Stimulated activated CD8-positive, alpha-beta memory T cell treated with anti-CD3 and anti-CD28 coated beads, Interleukin-15, amount 100 ng/mL, for 4 hours (primary cell): ENCODE results near the gene CHST7.

Experiments
- DNase-seq, 2 donors: peaks; one replicate each; pipeline ENCODE4 v3.0.0-alpha.2; 2020; ENCODE audit warnings: low read depth in 2 of 2

CHST7 gene

DNA sequence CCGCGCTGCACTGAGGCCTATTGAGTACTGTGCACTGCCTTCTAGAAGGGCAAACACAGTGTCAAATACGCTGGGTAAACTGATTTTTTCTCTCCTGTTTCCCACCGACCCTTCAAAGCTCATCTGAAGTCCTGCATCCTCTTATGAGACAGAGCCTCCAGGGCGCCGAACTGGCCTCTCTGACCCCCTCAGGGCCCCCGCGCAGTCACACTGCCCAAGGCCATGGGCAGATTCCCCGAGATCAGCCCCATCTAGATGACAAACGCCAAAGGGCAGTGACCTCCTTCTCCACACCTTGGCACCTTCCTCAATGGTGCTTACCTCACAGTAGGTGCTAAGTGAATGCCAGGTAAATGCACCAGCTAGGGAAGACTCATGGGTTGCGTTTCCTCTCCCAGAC, 34.4 kb downstream of the CHST7 start:
- DNase-seq, result no peak

DNA sequence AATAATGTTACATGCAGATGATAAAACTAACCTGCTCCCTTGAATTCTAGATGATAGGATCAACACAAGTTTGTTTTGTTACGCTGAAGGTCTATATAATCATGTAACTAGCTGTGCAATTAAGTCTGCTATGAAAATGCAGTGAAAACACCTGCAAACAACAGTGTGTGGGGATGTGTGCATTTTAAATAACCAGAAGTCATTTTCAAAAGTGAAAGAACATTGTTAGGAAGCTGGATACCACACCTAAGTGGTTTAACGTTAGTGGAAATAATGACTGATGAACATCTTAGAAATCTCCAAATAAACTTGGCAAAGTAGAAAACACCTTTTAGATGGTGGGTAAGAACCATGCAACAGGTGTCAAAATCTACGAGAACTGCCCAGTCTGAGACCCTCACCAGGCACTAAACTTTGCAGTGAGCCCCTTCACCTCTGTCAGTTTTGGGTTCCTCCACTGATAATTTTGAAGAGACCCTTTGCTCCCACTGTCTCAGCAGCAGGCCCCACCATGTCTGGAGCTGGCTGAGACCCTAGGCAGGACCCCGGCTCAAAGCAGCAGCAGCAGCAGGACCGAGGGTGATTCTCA, 36.6 kb downstream of the CHST7 start:
- no peak for DNase-seq

DNA sequence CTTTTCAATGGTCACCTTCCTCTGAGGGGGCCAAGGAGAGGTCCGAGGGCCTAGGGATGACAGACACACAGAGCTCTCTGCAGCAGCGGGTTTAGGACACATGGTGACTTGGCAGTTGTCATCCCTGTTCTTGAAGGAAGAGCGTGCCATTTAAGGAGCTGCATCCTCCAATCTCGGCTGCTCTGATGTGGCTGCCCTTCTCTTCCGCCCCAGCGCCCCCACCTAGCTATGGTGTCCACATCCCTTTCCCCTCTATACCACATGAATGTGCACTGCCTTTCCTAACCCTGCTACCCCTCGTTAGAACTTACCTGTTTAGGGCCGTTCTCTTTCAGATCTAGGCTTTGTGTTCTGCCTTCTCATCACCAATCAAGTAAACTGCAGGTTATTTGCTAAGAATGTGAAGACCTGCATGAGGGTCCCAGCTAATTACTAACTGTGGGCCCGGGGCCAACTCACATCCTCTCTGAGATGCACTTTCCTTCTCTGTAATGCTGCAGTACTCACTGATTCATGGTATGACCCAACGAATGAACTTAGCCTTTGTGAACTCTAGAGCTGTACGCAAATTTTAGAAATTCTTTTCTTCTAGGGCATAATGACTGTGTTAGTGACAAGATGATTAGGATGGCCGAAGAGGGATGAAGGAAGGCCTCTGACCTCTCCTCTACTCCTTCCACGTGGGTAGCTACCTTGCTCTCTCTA, 38.2 kb downstream of the CHST7 start:
- no peak for DNase-seq

DNA sequence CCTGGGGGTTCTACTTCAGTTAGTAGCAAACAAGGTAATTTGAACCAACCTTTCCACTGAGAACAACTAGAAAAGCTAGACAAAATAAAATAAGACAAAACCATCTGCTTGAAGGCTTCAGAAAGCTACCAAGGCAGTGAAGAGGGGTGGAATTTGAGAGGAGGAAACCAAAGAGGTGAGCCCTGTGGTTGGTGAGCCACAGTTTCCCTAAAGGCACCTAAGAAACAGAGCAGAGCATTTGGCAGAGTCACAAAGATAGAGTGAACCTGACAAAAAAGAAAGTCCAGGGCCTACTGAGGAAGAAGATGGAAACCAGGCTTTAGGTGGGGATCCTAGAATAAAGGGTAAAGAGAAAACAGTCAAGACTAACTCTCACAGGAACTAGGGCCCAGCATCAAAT, 44.3 kb downstream of the CHST7 start:
- no peak for DNase-seq

DNA sequence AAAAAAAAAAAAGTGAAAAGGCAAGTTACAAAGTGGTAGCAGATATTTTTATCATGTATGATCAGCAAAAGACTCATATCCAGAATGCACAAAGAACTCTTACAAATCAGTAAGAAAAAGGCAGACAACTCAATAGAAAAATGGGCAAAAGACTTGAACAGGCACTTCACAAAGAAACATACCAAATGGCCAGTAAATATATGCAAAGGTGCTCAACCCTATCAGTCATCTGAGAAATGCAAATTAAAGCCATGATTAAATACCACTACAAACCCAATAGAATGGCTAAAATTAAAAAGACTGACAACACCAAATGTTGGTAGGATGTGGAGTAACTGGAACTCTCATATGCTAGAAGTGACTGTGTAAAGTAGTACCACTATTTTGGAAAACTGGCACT, 45.4 kb downstream of the CHST7 start:
- DNase-seq, result no peak

DNA sequence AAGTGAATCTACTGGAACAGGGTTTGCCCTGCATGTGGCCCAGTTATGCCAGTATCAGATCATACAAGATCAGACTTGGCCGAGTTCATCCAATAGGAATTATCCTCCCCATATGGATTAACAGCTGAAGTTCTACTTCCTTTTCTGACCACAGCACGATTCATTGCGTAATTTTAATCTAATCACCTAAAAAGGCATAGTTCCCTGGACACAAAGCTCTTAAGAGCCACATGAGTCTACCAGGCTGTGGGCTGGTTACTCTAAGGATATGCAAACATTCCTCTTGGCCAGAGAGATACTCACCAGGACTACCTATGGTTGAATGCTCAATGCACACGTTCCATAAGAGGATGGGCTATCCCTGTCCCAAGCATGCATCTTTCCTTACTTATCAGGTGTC, 46.9 kb downstream of the CHST7 start:
- DNase-seq, result no peak

DNA sequence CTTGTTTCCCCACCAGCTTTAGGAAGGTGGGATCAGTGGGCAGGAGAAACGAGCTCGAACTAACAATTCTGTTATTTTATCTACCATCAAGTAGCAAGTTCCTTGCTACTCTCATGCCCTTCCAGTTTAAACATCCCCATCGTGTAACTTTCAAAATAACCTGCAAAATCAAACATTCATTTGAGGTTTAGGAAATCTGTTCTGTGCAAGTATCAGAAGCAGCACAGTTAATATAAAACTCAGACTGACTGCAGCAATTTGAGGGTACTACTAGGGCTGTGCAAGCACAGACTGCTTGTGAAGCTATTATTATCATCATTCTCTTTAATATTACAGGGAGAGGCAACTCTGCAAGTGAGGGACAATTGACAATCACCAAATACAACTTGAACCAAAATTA, 48.0 kb downstream of the CHST7 start:
- DNase-seq, result no peak

DNA sequence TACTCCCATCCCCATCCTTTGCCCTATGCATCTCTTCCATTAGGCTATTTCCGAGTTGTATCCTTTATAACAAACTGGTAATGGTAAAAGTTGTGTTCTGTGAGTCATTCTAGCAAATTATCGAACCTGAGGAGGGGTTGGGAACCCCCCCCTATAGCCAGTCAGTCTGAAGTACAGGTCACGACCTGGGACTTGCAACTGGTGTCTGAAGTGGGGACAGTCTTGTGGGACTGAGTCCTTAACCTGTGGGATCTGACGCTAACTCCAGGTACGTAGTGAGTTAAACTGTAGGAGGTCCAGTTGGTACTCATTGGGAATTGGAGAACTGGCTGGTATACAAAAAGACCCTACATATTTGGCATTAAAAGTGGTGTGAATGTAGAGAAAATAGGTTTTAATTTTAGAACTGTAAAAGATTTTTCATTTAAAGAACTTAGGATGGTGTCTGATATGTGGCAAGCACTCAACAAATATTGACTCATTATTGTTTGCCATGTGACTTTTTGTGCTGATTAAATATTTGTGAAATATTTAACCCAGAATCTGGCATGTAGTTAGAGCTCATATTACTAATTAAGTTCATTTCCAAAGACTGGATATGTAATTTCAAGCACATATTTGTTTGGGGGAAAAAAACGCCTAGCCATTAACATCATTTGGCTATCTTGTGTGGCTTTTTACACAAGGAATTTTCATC, 50.7 kb downstream of the CHST7 start:
- no peak for DNase-seq

DNA sequence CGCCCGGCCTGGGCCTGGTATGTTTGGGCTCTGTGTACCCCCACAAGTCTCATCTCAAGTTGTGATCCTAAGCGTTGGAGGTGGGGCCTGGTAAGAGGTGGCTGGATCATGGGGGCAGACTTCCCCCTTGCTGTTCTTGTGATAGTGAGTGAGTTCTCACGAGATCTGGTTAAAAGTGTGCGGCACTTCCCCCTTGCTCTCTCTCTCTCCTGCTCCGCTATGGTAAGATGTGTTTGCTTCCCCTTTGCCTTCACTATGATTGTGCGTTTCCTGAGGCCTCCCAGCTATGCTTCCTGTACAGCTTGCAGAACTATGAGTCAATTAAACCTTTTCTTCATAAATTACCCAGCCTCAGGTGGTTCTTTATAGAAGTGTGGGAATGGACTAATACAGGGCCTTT, 53.0 kb downstream of the CHST7 start:
- DNase-seq, result no peak

DNA sequence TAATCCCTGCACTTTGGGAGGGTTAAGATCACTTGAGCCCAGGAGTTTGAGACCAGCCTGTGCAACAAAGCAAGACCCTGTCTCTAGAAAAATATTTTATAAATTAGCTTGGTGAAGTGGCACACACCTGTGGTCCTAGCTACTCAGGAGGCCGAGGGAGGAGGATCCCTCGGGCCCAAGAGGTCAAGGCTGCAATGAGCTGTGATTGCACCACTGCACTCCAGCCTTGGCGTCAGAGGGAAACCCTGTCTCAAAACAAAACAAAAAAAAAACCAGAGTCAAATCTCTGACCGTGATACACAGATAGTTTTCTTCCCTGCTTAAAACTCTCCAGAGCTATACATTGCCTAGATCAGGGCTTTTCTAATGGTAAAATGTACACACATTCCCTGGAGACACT, 53.5 kb downstream of the CHST7 start:
- DNase-seq, result no peak

DNA sequence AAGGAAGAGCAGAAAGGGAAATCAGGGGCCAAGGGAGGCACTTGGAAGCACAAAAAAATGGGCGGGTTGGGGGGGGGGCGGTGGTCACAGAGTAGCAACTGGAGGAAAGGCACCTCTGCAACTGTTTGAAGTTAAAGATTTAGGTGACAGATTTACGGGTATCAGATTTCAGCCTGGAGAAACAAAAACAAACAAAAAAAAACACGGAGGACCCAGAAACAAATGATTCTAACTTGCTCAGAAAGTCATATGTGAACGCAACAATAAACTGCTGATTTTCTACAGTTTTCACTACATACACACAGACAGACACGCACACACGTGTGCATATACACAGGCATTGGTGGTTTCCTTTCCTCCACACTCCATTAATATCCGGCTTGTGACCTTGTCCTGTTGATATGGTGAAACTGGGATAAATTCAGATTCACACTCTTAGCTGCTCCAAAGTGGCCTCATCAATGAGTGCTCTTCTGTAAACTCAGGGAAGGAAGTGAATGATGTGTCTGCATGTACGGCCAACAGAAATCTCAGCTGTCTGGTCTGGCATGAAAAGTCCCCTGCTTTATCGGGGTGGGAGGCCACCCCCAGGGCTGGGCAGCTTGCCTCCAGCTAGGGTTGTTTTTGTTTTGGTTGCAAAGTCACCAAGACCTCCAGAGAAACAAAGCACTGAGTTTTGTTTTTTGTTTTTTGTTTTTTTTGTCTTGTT, 54.3 kb downstream of the CHST7 start:
- DNase-seq, result no peak

DNA sequence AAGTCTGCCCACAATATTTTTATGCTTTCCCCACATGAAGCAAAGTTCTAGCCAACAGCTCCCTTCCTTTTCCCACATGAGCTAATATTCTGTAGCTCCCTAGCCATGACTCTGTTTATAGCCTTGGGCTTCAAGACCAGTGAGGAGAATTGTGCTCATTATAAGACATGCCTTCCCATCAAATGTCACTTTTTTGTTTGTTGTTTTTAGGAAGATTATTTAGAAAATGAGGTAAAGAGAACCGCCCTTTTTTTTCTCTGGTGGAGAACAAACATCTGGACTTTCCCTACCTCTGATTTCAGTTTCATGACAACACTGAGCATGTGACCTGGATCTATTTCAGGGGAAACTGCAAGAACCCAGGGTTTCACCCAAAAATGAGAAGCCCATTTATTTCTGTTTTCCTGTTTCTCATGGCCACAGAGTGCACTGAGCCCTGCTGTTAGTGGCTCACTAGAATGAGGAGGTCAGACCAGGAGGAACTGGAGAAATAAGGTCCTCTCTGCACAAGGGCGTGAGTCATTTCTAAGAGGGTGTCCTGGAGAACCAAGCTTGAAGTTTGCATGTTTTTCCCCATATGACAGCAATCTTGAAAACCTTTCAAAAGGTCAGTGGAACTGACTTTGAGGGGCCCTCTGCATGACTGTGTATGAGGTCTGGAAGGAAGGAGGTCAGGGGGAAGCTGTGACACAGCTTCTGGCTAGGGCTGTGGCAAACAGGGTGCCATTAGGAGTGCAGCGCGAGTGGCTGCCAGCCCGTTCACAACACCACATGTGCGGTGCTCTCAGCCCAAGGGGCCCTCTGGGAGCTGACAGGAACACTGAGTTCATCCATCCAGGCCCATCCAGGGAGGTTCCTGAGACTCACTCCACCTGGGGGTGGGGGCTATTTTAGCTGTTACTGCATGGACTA, 55.2 kb downstream of the CHST7 start:
- no peak for DNase-seq

DNA sequence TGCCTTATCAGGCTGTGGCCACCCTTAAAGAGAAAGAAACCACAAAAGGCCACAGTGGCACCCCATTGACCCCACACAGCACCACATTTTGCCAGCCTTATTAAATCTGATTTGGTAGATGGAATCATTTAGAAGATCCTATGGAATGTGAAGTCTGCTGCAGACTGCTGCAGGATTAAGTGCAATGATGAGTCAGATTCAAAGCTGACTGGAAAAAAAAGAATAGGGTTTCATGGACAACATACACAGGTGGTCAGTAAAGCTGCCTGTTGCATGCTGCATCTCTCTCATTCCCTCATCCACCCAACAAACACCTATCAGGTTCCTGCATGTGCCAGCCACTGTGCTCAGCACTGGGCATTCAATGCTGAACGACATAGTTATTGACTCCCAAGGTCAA, 56.6 kb downstream of the CHST7 start:
- DNase-seq, result no peak

DNA sequence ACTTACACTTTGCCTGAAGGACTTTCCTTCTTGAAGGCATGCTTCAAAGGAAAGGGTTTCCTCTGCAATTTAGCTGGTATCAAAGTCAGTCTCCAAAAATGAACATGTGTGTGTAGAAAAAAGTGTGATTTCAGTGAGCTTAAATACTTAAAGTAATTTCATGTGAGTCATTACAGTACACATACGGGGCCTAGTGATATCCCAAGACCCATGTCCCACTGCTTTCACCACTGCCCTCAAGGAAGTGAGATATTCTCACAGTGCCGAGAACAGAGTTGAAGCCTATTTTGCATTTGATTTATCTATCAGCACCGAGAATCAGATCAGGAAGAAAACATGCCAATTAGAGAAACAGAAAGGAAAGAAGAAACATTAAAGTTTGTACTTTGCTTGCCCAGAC, 61.0 kb downstream of the CHST7 start:
- no peak for DNase-seq

DNA sequence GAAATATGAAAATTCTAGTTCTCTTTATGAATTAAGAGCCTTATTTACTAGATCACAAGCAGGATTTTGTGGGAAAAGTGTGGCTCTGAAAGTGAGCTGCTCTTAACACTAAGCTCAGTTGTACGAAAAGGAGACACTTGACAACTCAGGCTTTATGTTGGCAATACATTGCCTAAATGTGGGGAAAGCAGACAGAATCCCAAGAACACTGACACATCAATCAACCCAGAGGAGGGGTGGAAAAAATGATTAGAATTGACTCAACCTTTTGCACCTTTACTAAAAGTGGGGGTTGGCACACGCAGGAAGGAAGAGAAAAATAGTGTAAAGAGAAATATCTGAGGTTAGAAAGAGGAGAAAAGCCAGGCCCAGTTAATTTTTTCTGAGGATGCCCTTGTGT, 61.6 kb downstream of the CHST7 start:
- no peak for DNase-seq

DNA sequence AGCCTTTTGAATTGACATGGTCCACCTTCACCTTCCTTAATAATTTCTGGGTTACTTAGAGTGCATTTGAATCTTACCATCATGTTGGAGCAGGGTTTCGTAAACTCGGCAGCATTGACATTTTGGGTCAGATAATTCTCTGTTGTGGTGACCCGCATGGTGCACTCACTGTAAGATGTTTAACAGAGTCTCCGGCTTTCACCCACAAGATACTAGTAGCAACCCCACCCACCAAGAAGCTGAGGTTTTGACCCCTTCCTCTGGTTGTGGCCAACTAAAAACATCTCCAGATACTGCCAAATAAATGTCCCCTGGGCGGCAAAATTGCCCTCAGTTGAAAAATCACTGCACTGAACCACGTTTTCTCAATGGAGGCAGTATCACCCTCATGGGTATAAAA, 62.7 kb downstream of the CHST7 start:
- DNase-seq, result no peak

DNA sequence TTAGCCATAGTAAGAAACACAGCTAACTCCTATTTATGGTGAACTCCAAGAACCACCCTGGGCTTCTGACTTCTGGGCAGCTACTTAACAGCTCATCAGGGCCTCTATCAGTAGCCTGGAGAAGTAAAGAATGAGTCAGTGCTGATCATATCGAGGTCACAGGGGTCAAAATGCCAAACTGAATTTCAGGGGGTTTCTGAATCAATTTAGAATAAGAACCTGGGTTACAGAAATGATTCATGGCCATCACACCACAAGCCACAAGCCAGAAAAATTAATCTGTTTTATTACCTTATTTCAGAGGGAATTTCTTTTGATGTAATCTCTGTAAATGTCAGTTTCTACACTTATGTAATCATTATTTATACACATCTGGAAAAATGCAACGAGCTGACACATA, 64.4 kb downstream of the CHST7 start:
- no peak for DNase-seq

DNA sequence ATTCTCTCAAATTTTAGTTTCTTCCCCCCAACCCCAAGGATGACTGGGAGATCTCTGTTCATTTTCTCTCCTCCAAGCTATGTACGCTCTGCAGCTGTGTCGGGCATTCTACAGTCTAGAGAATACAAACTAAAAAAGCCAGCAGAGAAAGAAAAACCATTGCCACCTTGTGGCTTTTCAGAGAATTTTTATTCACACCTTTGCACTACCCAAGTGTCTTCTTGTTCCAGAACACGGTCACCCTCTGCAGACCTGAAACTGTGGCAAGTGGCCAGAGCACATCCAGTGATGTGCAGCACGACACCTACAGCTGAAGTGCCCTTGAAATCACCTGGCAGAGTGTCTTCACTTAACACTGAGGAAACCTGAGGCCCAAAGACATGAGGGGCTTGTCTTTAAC, 68.6 kb downstream of the CHST7 start:
- DNase-seq, result no peak

DNA sequence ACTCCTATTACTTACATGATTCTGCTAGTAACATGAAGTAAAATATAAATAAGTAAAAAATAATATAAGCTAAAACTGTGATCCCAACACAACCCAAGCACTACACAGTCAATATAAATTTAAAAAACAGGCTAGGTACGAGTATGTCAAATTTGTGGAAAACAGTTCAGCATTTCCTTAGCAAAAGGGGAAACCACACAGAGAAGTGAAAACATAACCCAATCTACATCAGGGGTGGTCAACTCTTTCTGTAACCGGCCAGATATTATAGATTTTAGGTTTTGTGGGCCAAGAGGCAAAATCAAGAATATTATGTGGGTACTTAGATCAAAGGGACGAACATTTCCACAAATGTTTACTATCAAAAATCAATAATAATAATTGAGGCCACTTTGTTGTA, 70.1 kb downstream of the CHST7 start:
- no peak for DNase-seq

DNA sequence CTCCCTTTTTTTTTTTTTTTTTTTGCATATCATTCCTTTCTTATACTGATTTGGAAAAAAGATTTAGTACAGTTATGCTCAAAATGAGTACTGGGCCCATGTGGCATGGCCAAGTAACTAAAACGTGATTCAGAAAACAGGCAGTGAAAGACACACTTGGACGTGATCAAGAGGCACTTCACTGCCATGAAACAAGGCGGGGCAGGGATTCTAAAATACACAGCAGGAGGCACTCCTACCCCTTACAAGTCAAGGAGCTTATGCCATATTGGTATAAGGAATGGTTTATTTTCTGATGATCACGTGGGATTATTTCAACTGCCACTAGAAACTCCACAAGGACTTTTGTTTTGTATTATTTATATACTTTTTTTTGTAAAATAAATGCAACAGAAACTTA, 72.0 kb downstream of the CHST7 start:
- no peak for DNase-seq

DNA sequence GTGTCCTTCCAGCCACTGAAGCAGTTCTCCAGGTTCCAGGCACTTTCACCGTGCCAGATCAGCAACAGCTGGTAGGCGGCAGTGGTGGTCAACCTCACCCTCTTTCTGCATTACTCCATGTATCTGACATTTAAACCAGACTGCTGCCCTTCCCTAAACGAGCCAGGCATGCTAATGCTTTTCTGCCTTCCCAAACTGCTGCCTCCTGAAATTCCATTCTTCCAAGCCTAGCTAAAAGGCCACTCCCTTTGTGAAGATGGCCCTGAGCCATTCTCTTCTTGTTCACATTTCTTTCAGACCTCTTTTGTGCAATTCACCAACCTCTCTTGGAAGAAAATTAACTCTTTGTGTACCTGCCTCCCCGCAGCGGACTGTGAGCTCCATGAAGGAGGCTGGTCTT, 73.7 kb downstream of the CHST7 start:
- no peak for DNase-seq
